H9 (cell line): Measurements from ENCODE around the gene IQSEC1. TPM values are rescaled to one million over a fixed set of nuclear protein-coding genes. Genes with fewer than 3 reads are reported as not detected.

Experiments used
- DNase-seq: peaks from one replicate; pipeline ENCODE4 v3.0.0-alpha.2; 2017
- H2AFZ ChIP-seq: one replicate; pipeline ENCODE4 v1.6.1; 2013; ENCODE audit warnings: mild to moderate bottlenecking, low read length, control low read depth, moderate library complexity
- H2AK5ac ChIP-seq: 2 replicates; pipeline ENCODE4 v1.6.1; 2013; ENCODE audit warnings: low read length, control low read depth, mixed read lengths; ENCODE audit not compliant: insufficient read length
- H2BK120ac ChIP-seq: one replicate; pipeline ENCODE4 v1.6.1; 2013; ENCODE audit warnings: low read depth, mild to moderate bottlenecking, low read length, control low read depth, inconsistent platforms; ENCODE audit not compliant: poor library complexity, severe bottlenecking
- H2BK12ac ChIP-seq: 2 replicates; pipeline ENCODE4 v1.6.1; 2013; ENCODE audit warnings: low read length, control low read depth, mixed read lengths, low read depth; ENCODE audit not compliant: insufficient read length
- H2BK15ac ChIP-seq: 2 replicates; pipeline ENCODE4 v1.6.1; 2013; ENCODE audit warnings: low read depth, low read length, control low read depth
- H2BK20ac ChIP-seq: one replicate; pipeline ENCODE4 v1.6.1; 2013; ENCODE audit warnings: low read depth, mild to moderate bottlenecking, low read length, control low read depth, inconsistent platforms; ENCODE audit not compliant: poor library complexity, severe bottlenecking
- H2BK5ac ChIP-seq: 2 replicates; pipeline ENCODE4 v1.6.1; 2013; ENCODE audit warnings: low read length, control low read depth, mixed read lengths; ENCODE audit not compliant: insufficient read length
- H3K14ac ChIP-seq: 2 replicates; pipeline ENCODE4 v1.6.1; 2013; ENCODE audit warnings: low read length, control low read depth; ENCODE audit not compliant: insufficient read depth
- H3K18ac ChIP-seq: 2 replicates; pipeline ENCODE4 v1.6.1; 2013; ENCODE audit warnings: low read depth, mild to moderate bottlenecking, mixed read lengths, low read length, control low read depth; ENCODE audit not compliant: insufficient read length
- H3K23ac ChIP-seq: 2 replicates; pipeline ENCODE4 v1.6.1; 2013; ENCODE audit warnings: low read length, control low read depth, mixed read lengths, low read depth; ENCODE audit not compliant: insufficient read length
- H3K23me2 ChIP-seq: 2 replicates; pipeline ENCODE4 v1.6.1; 2013; ENCODE audit warnings: low read depth, mild to moderate bottlenecking, mixed read lengths, low read length, control low read depth; ENCODE audit not compliant: insufficient read length, poor library complexity, severe bottlenecking
- H3K27ac ChIP-seq: 2 replicates; pipeline ENCODE4 v1.5.1; 2013; ENCODE audit warnings: low read length, control low read depth, mixed read lengths, low read depth; ENCODE audit not compliant: insufficient read length
- H3K27me3 ChIP-seq: 2 replicates; pipeline ENCODE4 v1.6.1; 2013; ENCODE audit warnings: low read length, control low read depth, inconsistent platforms; ENCODE audit not compliant: insufficient read depth
- H3K4ac ChIP-seq: 2 replicates; pipeline ENCODE4 v1.6.1; 2013; ENCODE audit warnings: low read depth, mild to moderate bottlenecking, control low read depth, inconsistent platforms, low read length, moderate library complexity
- H3K4me1 ChIP-seq: 2 replicates; pipeline ENCODE4 v1.6.1; 2013; ENCODE audit warnings: low read length, control low read depth, inconsistent platforms; ENCODE audit not compliant: insufficient read depth
- H3K4me2 ChIP-seq: 2 replicates; pipeline ENCODE4 v1.6.1; 2013; ENCODE audit warnings: low read length, control low read depth, mixed read lengths; ENCODE audit not compliant: insufficient read length, insufficient read depth
- H3K56ac ChIP-seq: 2 replicates; pipeline ENCODE4 v1.6.1; 2013; ENCODE audit warnings: low read depth, mild to moderate bottlenecking, mixed read lengths, low read length, control low read depth; ENCODE audit not compliant: insufficient read length
- H3K79me1 ChIP-seq: 2 replicates; pipeline ENCODE4 v1.6.1; 2013; ENCODE audit warnings: low read depth, mild to moderate bottlenecking, moderate library complexity, low read length, control low read depth, inconsistent platforms; ENCODE audit not compliant: insufficient read depth, poor library complexity, severe bottlenecking
- H3K79me2 ChIP-seq: 2 replicates; pipeline ENCODE4 v1.6.1; 2013; ENCODE audit warnings: low read length, control low read depth, inconsistent platforms; ENCODE audit not compliant: insufficient read depth
- H3K9ac ChIP-seq: 2 replicates; pipeline ENCODE4 v1.6.1; 2013; ENCODE audit warnings: low read length, control low read depth, mixed read lengths; ENCODE audit not compliant: insufficient read length; ENCODE audit errors: extremely low read depth
- H3K9me3 ChIP-seq: one replicate; pipeline ENCODE4 v1.6.1; 2013; ENCODE audit warnings: low read depth, low read length, inconsistent platforms; ENCODE audit not compliant: control insufficient read depth
- H3T11ph ChIP-seq: one replicate; pipeline ENCODE4 v1.6.1; 2013; ENCODE audit warnings: mild to moderate bottlenecking, low read length, control low read depth, inconsistent platforms
- H4K20me1 ChIP-seq: one replicate; pipeline ENCODE4 v1.6.1; 2013; ENCODE audit not compliant: control insufficient read depth, insufficient read length, insufficient read depth
- H4K5ac ChIP-seq: 2 replicates; pipeline ENCODE4 v1.6.1; 2013; ENCODE audit warnings: low read depth, mild to moderate bottlenecking, mixed read lengths, low read length, control low read depth; ENCODE audit not compliant: insufficient read length
- H4K8ac ChIP-seq: replicated peaks from 2 replicates; pipeline ENCODE4 v1.6.1; 2013; ENCODE audit warnings: low read length, control low read depth, mixed read lengths, low read depth; ENCODE audit not compliant: insufficient read length
- H4K91ac ChIP-seq: 2 replicates; pipeline ENCODE4 v1.6.1; 2013; ENCODE audit warnings: low read depth, mild to moderate bottlenecking, moderate library complexity, mixed read lengths, low read length, control low read depth; ENCODE audit not compliant: insufficient read length
- H3K27ac Mint-ChIP-seq, 3 experiments: 2 replicates in 2 of 3; 3 replicates in 1 of 3; pipeline ENCODE4 v1.8.0; 2020 to 2021; ENCODE audit warnings: mixed read lengths in 3 of 3, mild to moderate bottlenecking in 1 of 3, moderate library complexity in 1 of 3
- H3K27me3 Mint-ChIP-seq: 2 replicates; pipeline ENCODE4 v1.8.0; 2021; ENCODE audit warnings: low read depth, mild to moderate bottlenecking, moderate library complexity, mixed read lengths
- H3K36me3 Mint-ChIP-seq, 3 experiments: 2 replicates in 2 of 3; 3 replicates in 1 of 3; pipeline ENCODE4 v1.8.0; 2020 to 2021; ENCODE audit warnings: low read depth in 3 of 3, mixed read lengths in 3 of 3; ENCODE audit not compliant: insufficient read depth in 1 of 3
- H3K4me1 Mint-ChIP-seq, 2 experiments: 2 replicates each; pipeline ENCODE4 v1.8.0; 2020; ENCODE audit warnings: mixed read lengths in 2 of 2
- H3K4me3 Mint-ChIP-seq, 2 experiments: 2 replicates in 1 of 2; 3 replicates in 1 of 2; pipeline ENCODE4 v1.8.0; 2020 to 2021; ENCODE audit warnings: mild to moderate bottlenecking in 2 of 2, mixed read lengths in 2 of 2, moderate library complexity in 1 of 2
- H3K9me3 Mint-ChIP-seq, 2 experiments: 2 replicates in 1 of 2; 3 replicates in 1 of 2; pipeline ENCODE4 v1.8.0; 2020; ENCODE audit warnings: mild to moderate bottlenecking in 2 of 2, mixed read lengths in 2 of 2, moderate library complexity in 1 of 2
- WGBS: extraction: QIAGEN DNeasy Blood & Tissue Kit; methylation state at CpG from one replicate; pipeline ENCODE4 v1.1.7; 2013; ENCODE audit warnings: missing lambda C conversion rate, low lambda C conversion rate, mixed read lengths; ENCODE audit not compliant: insufficient read length; ENCODE audit errors: extremely low coverage; 5-methylcytosine and 5-hydroxymethylcytosine counted together
- total RNA-seq: library from RNA; stranded (reverse); gene quantifications from 2 replicates; pipeline ENCODE4 v1.2.1, GENCODE V29; 2021
- TF ChIP-seq, protein P1 (sequence below): fragments of 200-600 bp; sonication (generic); conservative IDR thresholded peaks from 3 replicates; pipeline ENCODE4 v1.8.0; 2021; ENCODE audit warnings: antibody characterized with exemption, mild to moderate bottlenecking

Gene IQSEC1
- total RNA-seq, 1 experiment from 2014 or later: 19.1 TPM

DNA sequence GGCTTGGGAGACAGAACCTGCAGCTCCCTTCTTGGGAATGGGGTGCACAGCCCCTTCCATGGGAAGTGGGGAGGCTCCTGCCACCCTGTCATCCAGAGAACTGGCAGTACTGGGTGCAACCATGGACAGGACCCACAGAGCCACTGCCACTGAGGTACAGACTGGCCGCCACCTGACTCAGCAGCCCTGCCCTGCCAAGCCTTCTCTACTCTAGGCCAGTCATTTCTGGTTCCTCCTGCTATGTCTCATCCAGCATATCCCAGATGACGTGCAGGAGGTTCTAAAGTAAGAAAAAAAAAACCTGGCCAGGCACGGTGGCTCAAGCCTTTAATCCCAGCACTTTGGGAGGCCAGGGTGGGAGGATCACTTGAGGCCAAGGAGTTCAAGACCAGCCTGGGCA lies 155.0 kb downstream of the IQSEC1 start:
- no peak overlapping the region for H4K5ac ChIP-seq
- H3K79me1 ChIP-seq: no peaks in the 10 kb centered on the region
- no peak overlapping the region; a peak in 1 of 7 replicates for H3K27ac Mint-ChIP-seq
- no peak overlapping the region for H2BK20ac ChIP-seq
- no peaks in the 10 kb centered on the region for H3K79me2 ChIP-seq
- no peak overlapping the region for H2BK15ac ChIP-seq
- H3K4me1 Mint-ChIP-seq: no peaks in the 10 kb centered on the region
- H2BK120ac ChIP-seq: no peak overlapping the region
- H3K9ac ChIP-seq: no peak overlapping the region
- H3K9me3 ChIP-seq: no peaks in the 10 kb centered on the region
- peaks cover 15 to 37% (median 28%) of the 10 kb centered on the region in 3 experiments for H3K36me3 Mint-ChIP-seq
- no CpG with 5 or more reads among the region's 3 CpGs for WGBS
- H4K20me1 ChIP-seq: no peaks in the 10 kb centered on the region
- H4K91ac ChIP-seq: no peak overlapping the region
- no peak overlapping the region for H3T11ph ChIP-seq
- no peak overlapping the region for H3K4me2 ChIP-seq
- H3K23ac ChIP-seq: no peak overlapping the region
- H3K56ac ChIP-seq: no peak overlapping the region
- no peaks in the 10 kb centered on the region for H3K4me1 ChIP-seq
- H3K9me3 Mint-ChIP-seq: no peaks in the 10 kb centered on the region; a peak in 1 of 5 replicates
- no peak for DNase-seq
- H3K4ac ChIP-seq: no peak overlapping the region
- H3K18ac ChIP-seq: no peak overlapping the region
- no peak overlapping the region for H3K4me3 Mint-ChIP-seq
- no peaks in the 10 kb centered on the region for H3K27me3 Mint-ChIP-seq
- H2BK12ac ChIP-seq: no peak overlapping the region
- H2AFZ ChIP-seq: no peak overlapping the region
- no peaks in the 10 kb centered on the region for H3K23me2 ChIP-seq
- H3K14ac ChIP-seq: no peak overlapping the region; the same call in 1 of the 2 replicates
- no peak overlapping the region for H2BK5ac ChIP-seq
- H3K27me3 ChIP-seq: no peaks in the 10 kb centered on the region
- TF ChIP-seq, protein P1, sequence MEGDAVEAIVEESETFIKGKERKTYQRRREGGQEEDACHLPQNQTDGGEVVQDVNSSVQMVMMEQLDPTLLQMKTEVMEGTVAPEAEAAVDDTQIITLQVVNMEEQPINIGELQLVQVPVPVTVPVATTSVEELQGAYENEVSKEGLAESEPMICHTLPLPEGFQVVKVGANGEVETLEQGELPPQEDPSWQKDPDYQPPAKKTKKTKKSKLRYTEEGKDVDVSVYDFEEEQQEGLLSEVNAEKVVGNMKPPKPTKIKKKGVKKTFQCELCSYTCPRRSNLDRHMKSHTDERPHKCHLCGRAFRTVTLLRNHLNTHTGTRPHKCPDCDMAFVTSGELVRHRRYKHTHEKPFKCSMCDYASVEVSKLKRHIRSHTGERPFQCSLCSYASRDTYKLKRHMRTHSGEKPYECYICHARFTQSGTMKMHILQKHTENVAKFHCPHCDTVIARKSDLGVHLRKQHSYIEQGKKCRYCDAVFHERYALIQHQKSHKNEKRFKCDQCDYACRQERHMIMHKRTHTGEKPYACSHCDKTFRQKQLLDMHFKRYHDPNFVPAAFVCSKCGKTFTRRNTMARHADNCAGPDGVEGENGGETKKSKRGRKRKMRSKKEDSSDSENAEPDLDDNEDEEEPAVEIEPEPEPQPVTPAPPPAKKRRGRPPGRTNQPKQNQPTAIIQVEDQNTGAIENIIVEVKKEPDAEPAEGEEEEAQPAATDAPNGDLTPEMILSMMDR: no peak
- no peak overlapping the region for H3K27ac ChIP-seq
- no peak overlapping the region for H2AK5ac ChIP-seq
- H4K8ac ChIP-seq: no peak overlapping the region
